Stimulated activated CD4-positive, alpha-beta T cell treated with anti-CD3 and anti-CD28 coated beads, Interleukin-4, amount 100 ng/mL, for 1 hour (primary cell): ENCODE data around the gene TMEM117.

Experiments used
- DNase-seq: peaks from one replicate; pipeline ENCODE4 v3.0.0-alpha.2; 2020

TMEM117 gene

GRCh38 chr12:44397631-44398030 is 561.8 kb downstream of the TMEM117 start:
- DNase-seq = no peak

GRCh38 chr12:44403185-44403584 is 567.3 kb downstream of the TMEM117 start:
- DNase-seq = no peak

GRCh38 chr12:44405297-44405696 is 569.4 kb downstream of the TMEM117 start:
- DNase-seq = no peak

- no peak for DNase-seq
Measured at GRCh38 chr12:44422559-44422958, 586.7 kb downstream of the TMEM117 start.

GRCh38 chr12:44428825-44429224 is 592.9 kb downstream of the TMEM117 start:
- DNase-seq = no peak

GRCh38 chr12:44431647-44432343 is 595.9 kb downstream of the TMEM117 start:
- DNase-seq = no peak

- DNase-seq = no peak
Measured at GRCh38 chr12:44433659-44434058, 597.8 kb downstream of the TMEM117 start.

- no peak for DNase-seq
Measured at GRCh38 chr12:44436756-44437155, 600.9 kb downstream of the TMEM117 start.
